Measurements from ENCODE around the gene FAM131A. TPM values are rescaled to one million over a fixed set of nuclear protein-coding genes. Genes with fewer than 3 reads are reported as not detected.

The FAM131A gene
- polyA plus RNA-seq, 1 donor from 2014 or later: 2.6 TPM

DNA sequence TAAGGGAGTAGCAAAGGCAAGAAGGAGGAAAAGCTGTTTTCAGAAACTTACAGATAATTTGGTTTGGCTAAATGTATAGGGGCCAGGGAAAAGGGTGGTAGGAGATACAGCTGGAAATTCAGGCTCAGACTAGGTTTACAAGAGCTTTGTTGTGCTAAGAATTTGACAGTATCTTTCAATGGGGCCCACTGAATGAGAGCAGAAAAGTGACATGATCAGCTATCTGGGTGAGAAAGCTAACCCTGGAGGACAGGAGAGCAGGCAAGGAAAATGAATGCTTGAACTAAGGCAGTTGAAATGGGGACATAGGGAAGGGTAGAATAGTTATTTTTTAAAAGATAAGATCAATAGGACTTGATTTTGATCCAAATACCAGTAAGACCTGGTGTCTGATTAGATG, 25.8 kb upstream of the FAM131A start:
- H3K27me3 Mint-ChIP-seq: no peaks in the 10 kb centered on the region
- peak overlapping the region in 3 of 4 donors; percentile 4 to 73 (median 63) for H3K4me3 Mint-ChIP-seq
- H3K4me1 Mint-ChIP-seq: peaks cover 5 to 10% (median 7%) of the 10 kb centered on the region in 3 donors
- no peaks in the 10 kb centered on the region for H3K36me3 Mint-ChIP-seq
- peak overlapping the region in 1 of 3 donors; percentile 12 for H3K27ac Mint-ChIP-seq
- H3K9me3 Mint-ChIP-seq: no peaks in the 10 kb centered on the region

DNA sequence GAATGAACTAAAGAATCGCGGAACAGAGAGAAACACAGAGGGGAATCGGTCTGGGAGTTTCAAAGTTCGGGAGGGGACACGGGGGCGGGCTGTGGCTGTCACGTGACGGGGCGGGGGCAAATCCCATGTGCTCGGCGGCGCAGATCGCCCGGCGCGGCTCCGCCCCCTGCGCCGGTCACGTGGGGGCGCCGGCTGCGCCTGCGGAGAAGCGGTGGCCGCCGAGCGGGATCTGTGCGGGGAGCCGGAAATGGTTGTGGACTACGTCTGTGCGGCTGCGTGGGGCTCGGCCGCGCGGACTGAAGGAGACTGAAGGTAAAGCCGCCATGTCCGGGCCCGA, 23.1 kb upstream of the FAM131A start, which contains the start of gene EIF4G1:
Gene EIF4G1 (plus strand): TSS at position 244 of the 337 bp plus-strand sequence. CDS start 1,191 bp downstream, outside the sequence.
- no peaks in the 10 kb centered on the region for H3K36me3 Mint-ChIP-seq
- H3K27ac Mint-ChIP-seq: peak within 1 kb of the TSS; percentile 72 to 93 (median 74)
- H3K4me1 Mint-ChIP-seq: peaks cover 19 to 23% (median 21%) of the 10 kb centered on the region in 3 donors
- peak within 1 kb of the TSS; percentile 84 to 94 (median 90) for H3K4me3 Mint-ChIP-seq
- no peaks in the 10 kb centered on the region for H3K9me3 Mint-ChIP-seq
- no peaks in the 10 kb centered on the region for H3K27me3 Mint-ChIP-seq

DNA sequence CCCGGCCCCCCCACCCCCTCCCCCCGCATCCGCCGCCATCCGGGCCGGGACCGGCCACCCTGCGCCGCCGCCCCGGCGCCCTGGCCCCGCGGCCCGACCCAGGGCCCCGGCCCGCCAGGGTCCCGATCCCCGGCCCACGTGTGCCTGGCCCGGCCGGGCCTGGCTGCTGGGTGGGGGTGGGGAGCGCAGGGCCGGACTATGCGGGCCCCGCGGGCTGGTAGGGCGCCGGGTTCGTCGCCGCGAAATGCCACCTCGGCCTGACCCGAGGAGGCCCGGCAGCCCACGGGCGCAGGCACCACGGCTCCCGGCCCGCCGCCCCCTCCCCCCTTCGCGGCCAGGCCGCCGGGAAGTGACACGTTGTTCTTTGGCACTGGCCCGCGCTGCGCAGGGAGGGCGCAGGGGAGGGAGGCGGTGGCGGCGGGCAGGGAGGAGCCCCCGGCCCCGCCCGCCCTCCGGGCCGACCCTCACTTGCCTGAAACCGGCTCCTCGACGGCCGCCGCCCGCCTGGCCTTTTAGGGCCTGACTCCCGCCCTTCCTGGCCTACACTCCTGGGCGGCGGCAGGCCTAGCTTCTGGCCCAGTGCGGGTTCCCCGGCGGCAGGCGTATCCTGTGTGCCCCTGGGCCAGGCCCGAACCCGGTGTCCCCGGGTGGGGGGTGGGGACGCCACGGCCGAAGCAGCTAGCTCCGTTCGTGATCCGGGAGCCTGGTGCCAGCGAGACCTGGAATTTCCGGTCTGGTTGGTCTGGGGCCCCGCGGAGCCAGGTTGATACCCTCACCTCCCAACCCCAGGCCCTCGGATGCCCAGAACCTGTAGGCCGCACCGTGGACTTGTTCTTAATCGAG, 22.5 kb upstream of the FAM131A start:
- peak overlapping the region; percentile 84 to 94 (median 90) for H3K4me3 Mint-ChIP-seq
- H3K27me3 Mint-ChIP-seq: no peaks in the 10 kb centered on the region
- H3K4me1 Mint-ChIP-seq: peaks cover 19 to 23% (median 21%) of the 10 kb centered on the region in 3 donors
- H3K27ac Mint-ChIP-seq: peak overlapping the region; percentile 72 to 93 (median 74)
- H3K9me3 Mint-ChIP-seq: no peaks in the 10 kb centered on the region
- no peaks in the 10 kb centered on the region for H3K36me3 Mint-ChIP-seq

DNA sequence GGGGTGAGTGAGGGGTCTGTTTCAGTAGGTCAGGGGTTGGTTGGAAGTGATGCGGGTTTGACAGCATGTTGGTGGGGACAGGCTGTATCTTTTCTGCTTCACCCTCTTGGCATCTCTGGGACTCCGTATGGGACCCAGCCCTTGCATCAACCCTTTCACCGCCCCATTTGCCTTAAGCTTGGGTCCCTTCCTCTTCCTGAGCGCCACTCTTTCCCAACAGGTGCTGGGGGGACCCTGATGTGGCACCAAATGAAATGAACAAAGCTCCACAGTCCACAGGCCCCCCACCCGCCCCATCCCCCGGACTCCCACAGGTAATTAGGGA, 21.9 kb upstream of the FAM131A start:
- peaks cover 19 to 23% (median 21%) of the 10 kb centered on the region in 3 donors for H3K4me1 Mint-ChIP-seq
- H3K9me3 Mint-ChIP-seq: no peaks in the 10 kb centered on the region
- H3K36me3 Mint-ChIP-seq: no peaks in the 10 kb centered on the region
- H3K4me3 Mint-ChIP-seq: peak overlapping the region; percentile 68 to 93 (median 86)
- peak overlapping the region; percentile 72 to 93 (median 74) for H3K27ac Mint-ChIP-seq
- no peaks in the 10 kb centered on the region for H3K27me3 Mint-ChIP-seq

DNA sequence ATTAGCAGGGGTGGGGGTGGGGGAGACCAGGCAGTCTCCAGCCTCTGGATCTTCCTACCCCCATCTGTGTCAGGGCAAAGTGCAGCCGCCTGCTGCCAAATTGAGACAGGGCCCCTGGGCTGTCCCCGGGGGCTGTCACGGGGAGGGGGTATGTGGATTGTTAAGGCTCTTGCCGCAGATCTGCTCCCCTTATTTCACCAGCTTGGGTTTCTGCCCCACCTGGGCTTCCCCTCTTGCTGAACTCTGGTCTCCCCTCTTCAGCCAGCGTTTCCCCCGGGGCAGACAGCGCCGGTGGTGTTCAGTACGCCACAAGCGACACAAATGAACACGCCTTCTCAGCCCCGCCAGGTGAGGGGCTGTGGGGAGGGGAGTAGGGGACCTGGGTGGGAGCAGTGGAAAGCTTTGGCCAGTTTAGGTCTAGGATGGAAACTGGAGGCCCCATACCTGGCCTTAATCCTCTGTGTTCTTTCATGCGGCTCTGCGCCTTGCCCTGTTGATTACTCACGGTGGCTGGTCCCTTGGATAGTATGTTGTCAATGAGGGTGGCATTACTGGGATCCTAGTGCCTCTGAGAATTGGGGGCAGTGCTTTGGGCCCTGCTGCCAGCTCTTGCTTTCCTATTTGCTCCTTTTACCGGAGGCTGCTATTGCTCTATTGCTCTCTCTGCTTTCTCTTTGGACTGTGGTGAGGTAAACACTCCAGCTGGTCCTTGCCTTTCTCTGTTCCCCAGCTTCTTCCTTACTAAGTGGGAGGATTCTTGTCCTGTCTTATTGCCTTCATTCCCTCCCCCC, 21.3 kb upstream of the FAM131A start:
- Mint-ChIP-seq H3K4me3 (peak overlapping the region; percentile 68 to 93 (median 86)), H3K4me1 (peaks cover 19 to 23% (median 22%) of the 10 kb centered on the region in 3 donors), H3K27me3 (no peaks in the 10 kb centered on the region), H3K27ac (peak overlapping the region; percentile 72 to 93 (median 74)), H3K36me3 (no peaks in the 10 kb centered on the region), H3K9me3 (no peaks in the 10 kb centered on the region)

DNA sequence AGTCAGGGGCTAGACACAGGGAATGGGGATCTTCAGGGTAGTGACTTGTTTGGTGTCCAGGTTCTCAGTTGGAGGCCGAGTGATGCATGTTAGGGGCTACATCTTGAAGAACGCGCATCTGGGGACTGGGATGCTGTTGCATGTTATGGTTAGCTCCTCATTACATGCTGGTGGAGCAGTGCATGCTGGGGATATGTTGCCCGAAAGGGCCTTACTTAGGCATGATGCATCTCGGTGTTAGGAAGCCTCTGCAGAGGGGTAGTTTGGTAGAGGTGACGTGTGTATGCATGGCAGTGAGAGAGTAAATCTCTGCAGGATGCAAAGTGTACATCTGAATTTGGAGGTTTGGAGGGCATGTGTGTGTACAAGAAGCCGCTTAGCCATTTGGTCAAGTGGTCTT, 20.6 kb upstream of the FAM131A start:
- Mint-ChIP-seq H3K36me3 (no peaks in the 10 kb centered on the region), H3K9me3 (no peaks in the 10 kb centered on the region), H3K27me3 (no peaks in the 10 kb centered on the region), H3K4me1 (peaks cover 19 to 23% (median 22%) of the 10 kb centered on the region in 3 donors), H3K27ac (peak overlapping the region in 2 of 3 donors; percentile 72 to 74), H3K4me3 (peak overlapping the region in 3 of 4 donors; percentile 68 to 93 (median 80))

DNA sequence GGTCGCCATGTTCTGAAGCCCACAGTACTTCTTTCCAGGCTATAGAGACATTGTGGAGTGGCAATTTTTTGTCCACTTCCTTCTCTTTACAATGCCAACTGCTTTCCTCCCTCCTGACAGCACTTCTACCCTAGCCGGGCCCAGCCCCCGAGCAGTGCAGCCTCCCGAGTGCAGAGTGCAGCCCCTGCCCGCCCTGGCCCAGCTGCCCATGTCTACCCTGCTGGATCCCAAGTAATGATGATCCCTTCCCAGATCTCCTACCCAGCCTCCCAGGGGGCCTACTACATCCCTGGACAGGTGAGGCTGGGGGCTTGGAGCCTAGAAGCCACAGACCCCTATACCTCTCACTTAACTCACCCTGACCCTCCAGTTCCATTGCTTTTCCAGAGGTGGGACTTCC, 20.2 kb upstream of the FAM131A start:
- no peaks in the 10 kb centered on the region for H3K9me3 Mint-ChIP-seq
- H3K4me1 Mint-ChIP-seq: peaks cover 19 to 23% (median 22%) of the 10 kb centered on the region in 3 donors
- H3K36me3 Mint-ChIP-seq: no peaks in the 10 kb centered on the region
- no peaks in the 10 kb centered on the region for H3K27me3 Mint-ChIP-seq
- peak overlapping the region in 2 of 3 donors; percentile 72 to 74 for H3K27ac Mint-ChIP-seq
- H3K4me3 Mint-ChIP-seq: peak overlapping the region in 1 of 4 donors; percentile 68

DNA sequence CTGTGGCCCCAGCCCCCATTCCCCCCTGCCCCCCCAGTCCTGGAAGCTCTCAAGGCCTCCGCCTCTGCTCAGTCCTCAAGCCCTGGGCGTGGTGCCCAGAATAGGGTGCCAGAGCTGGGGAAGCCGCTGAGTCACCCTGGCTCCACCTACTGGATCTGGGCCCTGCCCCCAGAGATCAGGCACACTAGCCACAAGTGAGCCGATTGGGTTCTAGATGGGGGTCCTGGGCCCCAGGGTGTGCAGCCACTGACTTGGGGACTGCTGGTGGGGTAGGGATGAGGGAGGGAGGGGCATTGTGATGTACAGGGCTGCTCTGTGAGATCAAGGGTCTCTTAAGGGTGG, 17.3 kb upstream of the FAM131A start:
- peak overlapping the region in 1 of 3 donors; percentile 78 for H3K27ac Mint-ChIP-seq
- H3K27me3 Mint-ChIP-seq: no peaks in the 10 kb centered on the region
- no peak overlapping the region for H3K4me3 Mint-ChIP-seq
- no peaks in the 10 kb centered on the region for H3K9me3 Mint-ChIP-seq
- H3K4me1 Mint-ChIP-seq: peaks cover 19 to 21% (median 21%) of the 10 kb centered on the region in 3 donors
- no peaks in the 10 kb centered on the region for H3K36me3 Mint-ChIP-seq

DNA sequence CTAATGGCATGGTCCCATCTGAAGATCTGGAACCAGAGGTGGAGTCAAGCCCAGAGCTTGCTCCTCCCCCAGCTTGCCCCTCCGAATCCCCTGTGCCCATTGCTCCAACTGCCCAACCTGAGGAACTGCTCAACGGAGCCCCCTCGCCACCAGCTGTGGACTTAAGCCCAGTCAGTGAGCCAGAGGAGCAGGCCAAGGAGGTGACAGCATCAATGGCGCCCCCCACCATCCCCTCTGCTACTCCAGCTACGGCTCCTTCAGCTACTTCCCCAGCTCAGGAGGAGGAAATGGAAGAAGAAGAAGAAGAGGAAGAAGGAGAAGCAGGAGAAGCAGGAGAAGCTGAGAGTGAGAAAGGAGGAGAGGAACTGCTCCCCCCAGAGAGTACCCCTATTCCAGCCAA, 15.7 kb upstream of the FAM131A start:
- Mint-ChIP-seq H3K27ac (no peak overlapping the region), H3K4me3 (peak overlapping the region in 1 of 4 donors; percentile 25), H3K27me3 (no peaks in the 10 kb centered on the region), H3K9me3 (no peaks in the 10 kb centered on the region), H3K4me1 (peaks cover 13 to 15% (median 14%) of the 10 kb centered on the region in 3 donors), H3K36me3 (no peaks in the 10 kb centered on the region)

DNA sequence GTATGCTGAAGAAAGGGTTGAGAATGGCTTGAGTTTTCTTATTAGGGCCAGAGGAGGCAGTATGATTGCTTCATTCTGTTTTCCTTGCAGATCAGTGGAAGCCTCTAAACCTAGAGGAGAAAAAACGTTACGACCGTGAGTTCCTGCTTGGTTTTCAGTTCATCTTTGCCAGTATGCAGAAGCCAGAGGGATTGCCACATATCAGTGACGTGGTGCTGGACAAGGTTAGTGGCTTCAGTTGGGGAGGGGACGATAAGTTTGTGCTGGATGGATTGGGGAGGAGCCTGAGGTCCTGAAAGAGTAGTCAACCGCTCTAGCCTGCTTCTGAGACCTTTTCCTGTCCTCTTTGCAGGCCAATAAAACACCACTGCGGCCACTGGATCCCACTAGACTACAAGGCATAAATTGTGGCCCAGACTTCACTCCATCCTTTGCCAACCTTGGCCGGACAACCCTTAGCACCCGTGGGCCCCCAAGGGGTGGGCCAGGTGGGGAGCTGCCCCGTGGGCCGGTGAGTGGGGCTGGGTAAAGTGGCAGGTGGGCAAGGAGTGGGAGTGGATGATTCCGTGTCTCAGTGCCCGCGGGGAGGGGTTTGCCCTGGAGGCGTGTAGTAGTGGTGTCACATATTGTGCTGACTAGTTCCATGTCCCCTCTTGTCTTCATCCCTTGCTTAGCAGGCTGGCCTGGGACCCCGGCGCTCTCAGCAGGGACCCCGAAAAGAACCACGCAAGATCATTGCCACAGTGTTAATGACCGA, 14.5 kb upstream of the FAM131A start:
- Mint-ChIP-seq H3K27me3 (no peaks in the 10 kb centered on the region), H3K36me3 (no peaks in the 10 kb centered on the region), H3K4me3 (peak overlapping the region in 1 of 4 donors; percentile 38), H3K4me1 (peaks cover 2 to 4% (median 2%) of the 10 kb centered on the region in 3 donors), H3K27ac (peak overlapping the region in 2 of 3 donors; percentile 21 to 28), H3K9me3 (no peaks in the 10 kb centered on the region)

DNA sequence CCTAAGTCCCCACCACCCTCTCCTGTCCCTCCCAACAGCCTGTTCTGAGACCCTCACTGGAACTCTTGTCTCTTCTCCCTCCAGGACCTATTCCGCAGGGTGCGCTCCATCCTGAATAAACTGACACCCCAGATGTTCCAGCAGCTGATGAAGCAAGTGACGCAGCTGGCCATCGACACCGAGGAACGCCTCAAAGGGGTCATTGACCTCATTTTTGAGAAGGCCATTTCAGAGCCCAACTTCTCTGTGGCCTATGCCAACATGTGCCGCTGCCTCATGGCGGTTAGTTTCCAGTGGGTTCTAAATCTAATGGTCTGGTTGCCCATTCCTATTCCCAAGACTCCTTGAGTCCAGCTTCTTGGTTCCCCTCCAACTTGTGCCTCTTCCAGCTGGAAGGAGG, 13.7 kb upstream of the FAM131A start:
- H3K4me1 Mint-ChIP-seq: peaks cover 0 to 3% (median 0%) of the 10 kb centered on the region in 3 donors
- H3K36me3 Mint-ChIP-seq: peaks cover 3% of the 10 kb centered on the region
- peak overlapping the region in 1 of 4 donors; percentile 38 for H3K4me3 Mint-ChIP-seq
- H3K27ac Mint-ChIP-seq: peak overlapping the region in 1 of 3 donors; percentile 51
- no peaks in the 10 kb centered on the region for H3K9me3 Mint-ChIP-seq
- no peaks in the 10 kb centered on the region for H3K27me3 Mint-ChIP-seq

DNA sequence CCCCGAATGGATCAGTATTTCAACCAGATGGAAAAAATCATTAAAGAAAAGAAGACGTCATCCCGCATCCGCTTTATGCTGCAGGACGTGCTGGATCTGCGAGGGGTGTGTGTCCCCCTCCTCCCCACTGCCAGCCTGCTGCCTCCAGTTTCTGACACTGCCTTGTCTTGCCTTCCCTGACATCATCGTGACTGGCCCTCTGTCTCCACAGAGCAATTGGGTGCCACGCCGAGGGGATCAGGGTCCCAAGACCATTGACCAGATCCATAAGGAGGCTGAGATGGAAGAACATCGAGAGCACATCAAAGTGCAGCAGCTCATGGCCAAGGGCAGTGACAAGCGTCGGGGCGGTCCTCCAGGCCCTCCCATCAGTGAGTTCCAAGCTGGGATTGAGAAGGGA, 12.1 kb upstream of the FAM131A start:
- H3K27ac Mint-ChIP-seq: no peak overlapping the region
- H3K27me3 Mint-ChIP-seq: no peaks in the 10 kb centered on the region
- peaks cover 5% of the 10 kb centered on the region for H3K36me3 Mint-ChIP-seq
- H3K4me3 Mint-ChIP-seq: no peak overlapping the region
- H3K9me3 Mint-ChIP-seq: no peaks in the 10 kb centered on the region
- peaks cover 0 to 3% (median 0%) of the 10 kb centered on the region in 3 donors for H3K4me1 Mint-ChIP-seq

DNA sequence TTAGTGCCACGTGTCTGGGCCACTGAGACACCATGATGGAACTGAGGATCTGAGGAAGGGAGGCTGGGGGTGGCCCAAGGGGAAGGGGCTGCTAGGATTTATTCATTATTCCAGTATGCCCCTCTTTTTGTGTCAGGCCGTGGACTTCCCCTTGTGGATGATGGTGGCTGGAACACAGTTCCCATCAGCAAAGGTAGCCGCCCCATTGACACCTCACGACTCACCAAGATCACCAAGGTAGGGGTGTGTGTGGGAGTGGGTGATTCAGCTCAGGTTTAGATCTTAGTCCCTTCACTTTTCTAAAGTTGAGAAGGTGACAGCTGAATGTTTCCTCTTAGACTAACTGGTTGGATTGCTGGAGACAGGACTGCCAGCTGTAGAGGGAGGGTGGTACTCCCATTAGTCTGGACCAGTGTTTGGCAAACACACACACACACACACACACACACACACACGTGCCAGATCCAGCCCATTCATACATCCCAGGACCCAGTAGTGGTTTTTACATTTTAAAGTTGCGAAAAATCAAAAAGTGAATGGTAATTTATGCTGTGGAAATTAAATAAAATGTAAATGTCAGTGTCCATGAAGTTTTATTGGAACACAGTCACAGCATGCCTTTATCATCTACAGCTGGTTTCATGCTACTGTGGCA, 11.6 kb upstream of the FAM131A start:
- Mint-ChIP-seq H3K27ac (no peak overlapping the region), H3K4me3 (no peak overlapping the region), H3K36me3 (peaks cover 5% of the 10 kb centered on the region), H3K9me3 (no peaks in the 10 kb centered on the region), H3K27me3 (no peaks in the 10 kb centered on the region), H3K4me1 (peaks cover 0 to 3% (median 0%) of the 10 kb centered on the region in 3 donors)

DNA sequence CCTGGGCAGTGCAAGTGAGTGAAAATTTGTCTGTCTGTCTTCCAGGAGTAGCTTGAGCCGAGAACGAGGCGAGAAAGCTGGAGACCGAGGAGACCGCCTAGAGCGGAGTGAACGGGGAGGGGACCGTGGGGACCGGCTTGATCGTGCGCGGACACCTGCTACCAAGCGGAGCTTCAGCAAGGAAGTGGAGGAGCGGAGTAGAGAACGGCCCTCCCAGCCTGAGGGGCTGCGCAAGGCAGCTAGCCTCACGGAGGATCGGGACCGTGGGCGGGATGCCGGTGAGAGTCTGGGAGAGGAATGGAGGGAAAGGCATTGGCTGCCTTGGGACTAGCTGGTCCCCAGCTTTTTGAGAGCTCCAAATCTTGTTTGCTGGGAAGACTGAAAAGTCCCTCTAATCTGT, 10.2 kb upstream of the FAM131A start:
- no peaks in the 10 kb centered on the region for H3K27me3 Mint-ChIP-seq
- H3K27ac Mint-ChIP-seq: peak overlapping the region; percentile 36 to 67 (median 60)
- H3K36me3 Mint-ChIP-seq: peaks cover 5% of the 10 kb centered on the region
- peaks cover 0 to 2% (median 0%) of the 10 kb centered on the region in 3 donors for H3K4me1 Mint-ChIP-seq
- no peaks in the 10 kb centered on the region for H3K9me3 Mint-ChIP-seq
- H3K4me3 Mint-ChIP-seq: peak overlapping the region in 1 of 4 donors; percentile 44

All from IgD-negative memory B cell (primary cell).